Peyer's patch (tissue), 4 donors: ENCODE results near the gene ZNF471. TPM values are rescaled to one million over a fixed set of nuclear protein-coding genes. Genes with fewer than 3 reads are reported as not detected.

Source experiments
- DNase-seq, 3 donors: peaks; one replicate each; pipeline ENCODE4 v3.0.0-alpha.2; 2017 to 2019
- H3K27ac ChIP-seq, 4 donors: fragments of 200-600 bp; sonication (generic); one replicate each; pipeline ENCODE4 v1.5.1; 2016 to 2019
- H3K27me3 ChIP-seq, 2 donors: fragments of 200-600 bp; sonication (generic); one replicate each; pipeline ENCODE4 v1.5.1; 2019
- H3K36me3 ChIP-seq, 3 donors: fragments of 200-600 bp; sonication (generic); one replicate each; pipeline ENCODE4 v1.5.1; 2016 to 2019
- H3K4me1 ChIP-seq, 4 donors: fragments of 200-600 bp; sonication (generic); one replicate each; pipeline ENCODE4 v1.5.1; 2016 to 2019
- H3K4me3 ChIP-seq, 4 donors: fragments of 200-600 bp; sonication (generic); 1 replicate in 3 of 4; 2 replicates in 1 of 4; pipeline ENCODE4 v1.5.1; 2016 to 2019; ENCODE audit warnings: mild to moderate bottlenecking in 1 of 4
- H3K9me3 ChIP-seq, 4 donors: fragments of 200-600 bp; sonication (generic); one replicate each; pipeline ENCODE4 v1.5.1; 2016 to 2019; ENCODE audit warnings: mild to moderate bottlenecking in 1 of 4
- CTCF ChIP-seq, 6 experiments: fragments of 450-650 bp in 4 of 6; fragments of 200-600 bp in 2 of 6; sonication (generic) in 1 of 6; IDR thresholded peaks; one replicate each; pipeline ENCODE4 v1.5.1; 2017 to 2019; ENCODE audit warnings: antibody characterized with exemption in 6 of 6, mild to moderate bottlenecking in 3 of 6, moderate library complexity in 1 of 6
- POLR2A ChIP-seq, 2 donors: fragments of 450-650 bp; IDR thresholded peaks; one replicate each; pipeline ENCODE4 v1.5.1; 2017; ENCODE audit warnings: antibody characterized with exemption in 2 of 2, mild to moderate bottlenecking in 2 of 2, moderate library complexity in 2 of 2
- total RNA-seq, 4 donors: library from RNA; depleted of rRNA; stranded (reverse); fragments of >200 nt; gene quantifications; one replicate each; pipeline ENCODE4 v1.1.0, GENCODE V29; 2016

Gene ZNF471
- total RNA-seq, 4 donors from 2014 or later, result 1.1 to 7.4 (median 2.1) TPM

GRCh38 chr19:56491399-56491798, 16.3 kb upstream of the ZNF471 start:
- TF ChIP-seq POLR2A (IDR thresholded peaks at IDR 0.05) (no peak), CTCF (IDR thresholded peaks at IDR 0.05) (no peak)
- Histone ChIP-seq H3K9me3 (peaks cover 0 to 30% (median 1%) of the 10 kb centered on the region in 4 donors), H3K4me3 (no peak overlapping the region), H3K27me3 (no peaks in the 10 kb centered on the region), H3K27ac (no peak overlapping the region), H3K4me1 (no peaks in the 10 kb centered on the region), H3K36me3 (peaks cover 0 to 9% (median 0%) of the 10 kb centered on the region in 3 donors)
- DNase-seq, result no peak

- Histone ChIP-seq H3K36me3 (no peaks in the 10 kb centered on the region), H3K4me1 (peaks cover 0 to 7% (median 0%) of the 10 kb centered on the region in 4 donors), H3K27me3 (no peaks in the 10 kb centered on the region), H3K9me3 (peaks cover 0 to 11% (median 3%) of the 10 kb centered on the region in 4 donors), H3K4me3 (no peak overlapping the region), H3K27ac (no peak overlapping the region)
- no peak for DNase-seq
- no peak for TF ChIP-seq CTCF (IDR thresholded peaks at IDR 0.05)
These were observed 3.1 kb upstream of the ZNF471 start for GRCh38 chr19:56504581-56504980.

GRCh38 chr19:56508290-56508778, 679 bp downstream of the ZNF471 start:
- Histone ChIP-seq H3K4me1 (peaks cover 0 to 7% (median 0%) of the 10 kb centered on the region in 4 donors), H3K4me3 (peak overlapping the region; percentile 45 to 78 (median 59)), H3K36me3 (no peaks in the 10 kb centered on the region), H3K27ac (peak overlapping the region; percentile 79 to 93 (median 86)), H3K9me3 (peaks cover 0 to 20% (median 3%) of the 10 kb centered on the region in 4 donors), H3K27me3 (no peaks in the 10 kb centered on the region)
- DNase-seq, result no peak
- TF ChIP-seq POLR2A (IDR thresholded peaks at IDR 0.05) (no peak), CTCF (IDR thresholded peaks at IDR 0.05) (no peak)

GRCh38 chr19:56525214-56525860, 17.7 kb downstream of the ZNF471 start:
- no peak for DNase-seq
- no peak for TF ChIP-seq CTCF (IDR thresholded peaks at IDR 0.05)
- no peak for TF ChIP-seq POLR2A (IDR thresholded peaks at IDR 0.05)
- no peaks in the 10 kb centered on the region for H3K4me1 ChIP-seq
- H3K4me3 ChIP-seq, result no peak overlapping the region
- H3K36me3 ChIP-seq, result peaks cover 0 to 11% (median 0%) of the 10 kb centered on the region in 3 donors
- peaks cover 0 to 96% (median 25%) of the 10 kb centered on the region in 4 donors for H3K9me3 ChIP-seq
- H3K27me3 ChIP-seq, result no peaks in the 10 kb centered on the region
- H3K27ac ChIP-seq, result no peak overlapping the region

GRCh38 chr19:56537442-56537841, 29.8 kb downstream of the ZNF471 start:
- H3K36me3 ChIP-seq, result peaks cover 0 to 13% (median 0%) of the 10 kb centered on the region in 3 donors
- no peak overlapping the region for H3K27ac ChIP-seq
- peaks cover 0 to 9% (median 0%) of the 10 kb centered on the region in 4 donors for H3K4me1 ChIP-seq
- no peak for TF ChIP-seq CTCF (IDR thresholded peaks at IDR 0.05)
- no peak for TF ChIP-seq POLR2A (IDR thresholded peaks at IDR 0.05)
- peak overlapping the region in 1 of 4 donors; percentile 65 for H3K4me3 ChIP-seq
- peaks cover 0 to 48% (median 19%) of the 10 kb centered on the region in 4 donors for H3K9me3 ChIP-seq
- DNase-seq, result no peak
- no peaks in the 10 kb centered on the region for H3K27me3 ChIP-seq
